GM19438 (cell line): Measurements from ENCODE around the gene PSPC1.

Experiments used
- ATAC-seq: cut with Tn5 transposase; IDR thresholded peaks from one replicate; pipeline ENCODE4 v1.9.1; 2021; ENCODE audit warnings: low read depth; ENCODE audit not compliant: unreplicated experiment

Gene PSPC1

GRCh38 chr13:19676168-19676567 lies 106.6 kb downstream of the PSPC1 start:
- ATAC-seq, result no peak

- ATAC-seq, result no peak
Observed at GRCh38 chr13:19674898-19675297, 107.8 kb downstream of the PSPC1 start.

- ATAC-seq, result no peak
Observed at GRCh38 chr13:19673473-19674430, 109.0 kb downstream of the PSPC1 start.

GRCh38 chr13:19672990-19673389 lies 109.8 kb downstream of the PSPC1 start:
- no peak for ATAC-seq

GRCh38 chr13:19670147-19670546 lies 112.6 kb downstream of the PSPC1 start:
- no peak for ATAC-seq

GRCh38 chr13:19668778-19669177 lies 114.0 kb downstream of the PSPC1 start:
- ATAC-seq, result no peak

GRCh38 chr13:19665427-19665859 lies 117.3 kb downstream of the PSPC1 start:
- no peak for ATAC-seq

- ATAC-seq, result no peak
Observed at GRCh38 chr13:19664481-19665230, 118.1 kb downstream of the PSPC1 start.

- ATAC-seq, result no peak
Observed at GRCh38 chr13:19663416-19663979, 119.2 kb downstream of the PSPC1 start.

- ATAC-seq, result no peak
Observed at GRCh38 chr13:19661561-19661960, 121.2 kb downstream of the PSPC1 start.

- ATAC-seq, result no peak
Observed at GRCh38 chr13:19661126-19661525, 121.6 kb downstream of the PSPC1 start.

- ATAC-seq, result no peak
Observed at GRCh38 chr13:19658831-19659230, 123.9 kb downstream of the PSPC1 start.

GRCh38 chr13:19657872-19658591 lies 124.7 kb downstream of the PSPC1 start:
- no peak for ATAC-seq
